NCI-H2107 treated with DMSO at 0.1 percent for 48 hours (cell line): Measurements from ENCODE around the gene CNNM1.

Experiments
- DNase-seq: peaks from one replicate; lab custom pipeline; 2025; ENCODE audit not compliant: unreplicated experiment; lab: John Stamatoyannopoulos, UW

The CNNM1 gene

DNA sequence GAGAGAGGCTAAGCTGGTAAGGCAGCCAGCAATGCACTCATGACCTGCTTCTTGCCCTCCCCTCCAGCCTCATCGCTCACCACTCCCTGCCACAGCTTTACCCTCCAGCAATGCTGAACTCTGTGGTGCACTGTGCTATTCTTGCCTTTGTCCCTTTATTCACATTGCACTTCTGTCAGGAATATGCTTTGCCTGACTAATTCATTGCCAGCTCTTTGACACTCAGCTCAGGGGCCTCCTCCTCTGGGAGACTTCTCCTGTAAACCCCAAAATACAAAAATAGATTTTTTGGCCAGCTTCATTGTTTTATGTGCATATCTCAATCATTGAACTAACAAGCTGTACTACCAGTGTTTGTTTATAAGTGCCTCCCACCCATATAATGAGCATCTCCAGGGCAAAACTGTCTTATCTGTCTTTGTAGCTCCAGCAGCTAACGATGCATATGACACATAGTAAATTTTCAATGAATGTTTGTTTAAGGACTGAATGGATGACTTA, 8.2 kb downstream of the CNNM1 start:
- no peak for DNase-seq

DNA sequence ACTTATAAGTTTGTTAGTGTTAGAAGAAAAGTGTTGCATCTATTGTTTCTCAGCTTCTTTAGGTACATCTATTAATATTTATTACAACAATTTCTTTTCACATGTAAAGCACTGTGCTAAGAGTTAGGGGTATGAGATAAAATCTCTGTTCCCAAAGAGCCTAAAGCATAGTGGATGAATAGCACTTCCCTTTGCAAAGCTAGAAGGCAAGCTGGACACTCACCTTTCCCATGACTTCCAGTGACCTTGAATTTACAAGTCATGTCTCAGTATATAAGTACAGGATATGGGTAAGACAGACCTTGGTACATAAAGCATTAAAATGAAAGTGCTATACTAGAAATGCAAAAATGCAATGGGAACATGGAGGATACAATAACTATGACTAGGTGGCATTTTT, 8.7 kb downstream of the CNNM1 start:
- DNase-seq = no peak

DNA sequence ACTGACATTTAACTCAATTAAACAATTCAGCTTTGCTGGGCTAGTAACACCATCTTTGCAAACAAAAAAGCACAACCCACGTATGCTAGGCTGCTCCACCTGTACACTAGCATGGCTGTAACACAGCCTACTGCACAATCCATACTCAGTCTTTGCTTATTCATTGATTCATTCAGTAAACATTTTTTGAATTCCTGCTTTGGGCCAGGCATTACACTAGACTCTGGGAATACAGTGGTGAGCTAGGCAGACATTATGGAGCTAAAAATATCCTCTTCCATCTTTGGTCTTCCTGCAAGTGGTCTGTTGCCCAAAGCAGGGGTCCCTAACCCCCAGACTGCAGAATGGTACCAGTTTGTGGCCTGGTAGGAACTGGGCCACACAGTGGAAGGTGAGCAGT, 9.9 kb downstream of the CNNM1 start:
- DNase-seq = no peak

DNA sequence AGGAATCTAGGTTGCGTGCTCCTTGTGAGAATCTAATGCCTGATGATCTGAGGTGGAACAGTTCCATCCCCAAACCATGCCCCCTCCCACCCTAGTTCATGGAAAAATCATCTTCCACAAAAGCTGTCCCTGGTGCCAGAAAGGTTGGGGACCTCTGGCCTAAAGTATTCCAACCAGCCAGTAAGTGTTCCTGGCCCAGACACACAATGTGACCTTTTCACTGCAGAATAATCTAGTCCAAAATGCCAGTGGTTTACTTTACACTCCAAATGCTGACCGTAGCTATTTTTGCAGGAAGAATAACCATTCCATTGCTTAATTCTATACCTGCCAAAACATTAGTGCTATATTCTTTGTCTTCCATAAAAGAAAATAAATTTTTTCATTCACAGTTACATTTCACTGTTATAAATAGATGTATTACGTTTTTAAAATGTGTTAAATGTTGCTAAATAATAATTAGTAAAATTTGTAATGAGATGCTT, 10.4 kb downstream of the CNNM1 start:
- no peak for DNase-seq

- no peak for DNase-seq
Measured at GRCh38 chr10:99340650-99341049, 11.5 kb downstream of the CNNM1 start.

- DNase-seq = no peak
Measured at GRCh38 chr10:99341248-99341647, 12.1 kb downstream of the CNNM1 start.

GRCh38 chr10:99341860-99342490, 12.8 kb downstream of the CNNM1 start:
- DNase-seq = no peak

DNA sequence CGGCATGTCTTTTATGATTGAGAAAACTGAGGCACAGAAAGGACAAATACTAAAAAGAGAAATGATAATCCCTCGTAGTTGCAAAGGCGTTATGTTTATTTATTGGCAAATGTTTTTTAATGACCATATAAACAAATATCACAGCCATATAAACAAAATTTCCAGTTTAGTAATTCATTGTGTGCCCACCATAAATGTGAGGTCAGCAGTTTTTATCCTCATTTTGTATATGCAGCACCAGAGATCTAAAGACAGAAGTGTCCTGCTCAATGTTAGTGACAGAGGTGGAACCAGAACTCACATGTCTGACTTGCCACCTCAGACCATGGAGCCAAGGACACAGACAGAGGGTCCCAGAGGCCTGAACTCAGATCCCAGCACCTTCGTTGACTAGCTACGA, 14.1 kb downstream of the CNNM1 start:
- DNase-seq = no peak

GRCh38 chr10:99344715-99345114, 15.6 kb downstream of the CNNM1 start:
- no peak for DNase-seq

GRCh38 chr10:99345350-99345749, 16.2 kb downstream of the CNNM1 start:
- DNase-seq = no peak

DNA sequence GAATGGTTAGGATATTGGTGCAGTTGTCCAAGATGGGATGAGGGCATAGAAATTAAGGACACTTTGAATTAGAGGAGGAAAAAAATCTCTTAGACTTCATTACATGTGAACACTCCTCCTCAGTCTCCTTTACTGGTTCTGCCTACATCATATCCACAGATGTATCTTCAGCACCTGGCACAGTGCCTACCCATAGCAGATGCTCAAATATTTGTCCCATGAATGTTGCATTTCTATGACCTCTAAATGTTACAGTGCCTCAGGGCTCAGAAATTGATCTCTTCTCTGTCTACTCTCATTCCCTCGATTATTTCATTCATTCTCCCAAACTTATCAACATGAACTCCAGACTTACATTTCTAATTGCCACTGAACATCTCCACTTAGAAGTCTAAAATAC, 17.1 kb downstream of the CNNM1 start:
- no peak for DNase-seq

DNA sequence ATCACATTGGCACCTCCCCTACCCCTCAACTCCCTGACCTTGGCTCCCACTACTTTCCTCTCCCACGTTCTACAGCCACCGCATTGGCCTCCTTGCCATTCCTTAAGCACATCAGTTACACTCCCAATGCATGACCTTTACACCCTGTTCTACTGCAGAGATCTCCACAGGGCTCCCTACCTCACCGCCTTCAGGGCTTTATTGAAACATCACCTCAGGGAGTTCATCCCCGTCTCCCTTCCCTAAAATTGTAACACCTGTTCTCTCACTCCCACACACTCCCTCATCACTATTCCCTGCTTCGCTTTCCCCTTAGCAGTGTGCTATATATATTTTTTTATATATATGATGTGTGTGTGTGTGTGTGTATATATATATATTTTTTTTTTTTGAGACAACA, 18.5 kb downstream of the CNNM1 start:
- DNase-seq = no peak

GRCh38 chr10:99353182-99353581, 24.0 kb downstream of the CNNM1 start:
- no peak for DNase-seq

GRCh38 chr10:99357691-99358090, 28.5 kb downstream of the CNNM1 start:
- no peak for DNase-seq

DNA sequence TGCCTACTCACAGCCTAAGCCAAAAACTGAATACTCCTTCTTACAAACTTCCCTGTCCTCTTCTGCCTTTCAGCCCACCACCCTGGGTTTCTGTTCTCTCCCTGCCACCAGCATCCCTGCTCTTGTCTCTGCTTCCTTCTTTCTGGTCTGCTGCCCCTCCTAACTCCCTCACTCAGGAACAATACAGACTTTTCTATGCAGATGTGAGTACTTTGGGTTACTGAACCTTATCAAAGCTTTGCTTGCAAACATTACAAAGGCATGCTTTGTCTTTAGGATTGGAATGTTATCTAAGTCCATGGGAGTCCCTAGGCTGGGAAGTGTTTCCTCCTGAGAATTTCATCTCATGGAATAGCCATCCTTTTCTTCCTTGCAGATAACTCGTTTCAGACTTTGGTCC, 28.9 kb downstream of the CNNM1 start:
- no peak for DNase-seq

GRCh38 chr10:99360934-99361333, 31.8 kb downstream of the CNNM1 start:
- no peak for DNase-seq

DNA sequence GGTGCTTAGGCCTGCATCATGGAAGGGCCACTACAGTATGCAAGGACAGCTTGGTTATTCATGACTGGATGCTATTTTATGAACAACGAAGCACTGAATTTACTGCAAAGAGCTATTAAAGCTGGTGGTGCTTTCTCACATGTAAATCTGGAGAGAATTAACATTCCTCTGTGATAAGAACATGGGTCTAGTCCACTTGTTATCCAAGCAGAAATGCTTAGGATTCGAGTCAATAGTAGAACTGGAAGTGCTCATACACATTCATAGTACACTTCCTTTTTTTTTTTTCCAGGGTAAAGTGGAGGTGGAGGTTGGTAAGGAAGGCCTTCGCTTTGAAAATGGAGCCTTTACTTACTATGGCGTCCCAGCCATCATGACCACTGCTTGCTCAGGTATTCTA, 35.0 kb downstream of the CNNM1 start:
- no peak for DNase-seq

DNA sequence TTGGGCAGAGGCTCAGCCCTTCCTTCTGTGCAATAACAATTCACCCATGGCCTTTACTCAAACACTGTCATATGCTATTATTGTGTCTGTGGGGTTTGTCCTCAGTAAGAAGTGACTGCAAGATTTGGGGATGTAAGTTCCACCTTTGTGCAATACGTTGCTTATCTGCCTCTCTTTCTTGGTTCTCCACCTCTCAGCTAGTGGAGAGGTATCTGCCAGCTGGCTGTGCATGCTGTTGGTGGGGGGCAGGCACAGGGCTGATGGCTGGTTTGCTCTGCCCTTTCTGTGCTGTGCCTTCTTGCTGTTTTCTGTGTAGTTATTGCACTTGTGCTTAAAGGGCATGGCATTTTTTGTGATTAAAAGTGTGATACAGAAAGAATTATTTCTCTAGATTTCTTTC, 36.2 kb downstream of the CNNM1 start:
- DNase-seq = no peak

DNA sequence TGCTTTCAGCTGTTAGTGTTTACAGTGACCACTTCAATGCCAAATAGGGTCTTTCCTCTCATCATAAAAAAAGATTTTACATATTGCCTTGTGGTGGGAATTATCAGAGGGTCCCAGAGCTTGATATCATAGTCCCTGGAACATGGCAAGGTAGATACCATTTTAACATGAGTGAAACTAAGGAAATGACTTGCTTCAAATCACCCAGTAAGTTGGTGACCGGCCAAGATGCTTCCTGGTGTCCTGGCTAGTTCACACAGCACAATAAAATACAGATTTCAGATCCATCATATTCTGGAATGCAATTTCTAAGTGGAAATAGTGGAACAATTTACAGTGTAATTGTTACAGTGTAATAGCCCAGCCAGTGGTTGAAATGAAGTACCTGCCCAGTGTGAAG, 36.6 kb downstream of the CNNM1 start:
- DNase-seq = no peak

GRCh38 chr10:99366666-99367065, 37.5 kb downstream of the CNNM1 start:
- no peak for DNase-seq

DNA sequence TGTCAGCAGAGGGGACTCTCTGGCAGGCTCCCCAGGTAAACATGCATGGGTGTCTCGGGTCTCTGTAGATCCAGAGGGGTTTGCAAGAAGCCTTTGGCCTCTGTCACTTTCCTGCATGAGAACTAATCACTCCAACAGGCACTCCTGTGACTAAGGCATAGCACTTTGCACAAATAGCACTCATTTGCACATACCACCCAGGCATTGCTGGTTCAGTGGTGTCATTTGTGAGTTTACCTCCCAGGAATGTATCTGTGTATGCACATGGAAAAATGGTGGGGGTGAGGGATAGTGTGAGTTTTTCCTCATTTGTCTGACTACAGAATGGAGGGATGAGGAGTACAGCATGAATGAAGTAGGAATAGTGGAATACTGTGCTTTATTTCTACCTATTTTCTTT, 39.5 kb downstream of the CNNM1 start:
- no peak for DNase-seq

GRCh38 chr10:99369126-99369525, 40.0 kb downstream of the CNNM1 start:
- DNase-seq = no peak

- DNase-seq = no peak
Measured at GRCh38 chr10:99369551-99369950, 40.4 kb downstream of the CNNM1 start.
